Fibroblast of villous mesenchyme (primary cell): ENCODE data around the gene EPC2. TPM values are rescaled to one million over a fixed set of nuclear protein-coding genes. Genes with fewer than 3 reads are reported as not detected.
A peak's percentile ranks its signal among the peaks of the same experiment; 100 is the strongest.

Source experiments
- DNase-seq: peaks from one replicate; pipeline ENCODE4 v3.0.0-alpha.2; 2010; ENCODE audit warnings: low read depth
- H3K4me3 ChIP-seq: 2 replicates; pipeline ENCODE4 v1.5.1; 2011; ENCODE audit warnings: low read depth, mild to moderate bottlenecking, low read length
- CTCF ChIP-seq: IDR thresholded peaks from 2 replicates; pipeline ENCODE4 v1.5.1; 2012; ENCODE audit warnings: low read depth, mild to moderate bottlenecking, low read length; ENCODE audit not compliant: insufficient read depth
- total RNA-seq: library from RNA; depleted of rRNA; stranded (reverse); fragments of >200 nt; gene quantifications from 2 replicates; pipeline ENCODE4 v1.2.3, GENCODE V29; 2012

The EPC2 gene
- total RNA-seq, 1 donor = 23.3 TPM

- no peak overlapping the region for H3K4me3 ChIP-seq
- DNase-seq = no peak
- no peak for TF ChIP-seq CTCF
These were observed 108.4 kb downstream of the EPC2 start for GRCh38 chr2:148752977-148753376.

- H3K4me3 ChIP-seq = no peak overlapping the region
- no peak for DNase-seq
These were observed 110.3 kb downstream of the EPC2 start for GRCh38 chr2:148754864-148755263.

GRCh38 chr2:148756292-148756975 lies 111.9 kb downstream of the EPC2 start:
- no peak for TF ChIP-seq CTCF
- DNase-seq = peak; percentile 7
- no peak overlapping the region for H3K4me3 ChIP-seq

More at GRCh38 chr2:148754864-148755263, 110.3 kb downstream of the EPC2 start:
- TF ChIP-seq CTCF = no peak

- TF ChIP-seq CTCF = no peak
- no peak overlapping the region for H3K4me3 ChIP-seq
These were observed 120.3 kb downstream of the EPC2 start for GRCh38 chr2:148764815-148765214.

GRCh38 chr2:148770047-148770446 lies 125.5 kb downstream of the EPC2 start:
- no peak for TF ChIP-seq CTCF
- DNase-seq = no peak
- H3K4me3 ChIP-seq = no peak overlapping the region

More at GRCh38 chr2:148764815-148765214, 120.3 kb downstream of the EPC2 start:
- no peak for DNase-seq

- no peak overlapping the region for H3K4me3 ChIP-seq
These were observed 137.0 kb downstream of the EPC2 start for GRCh38 chr2:148781544-148781943.

More at GRCh38 chr2:148781544-148781943, 137.0 kb downstream of the EPC2 start:
- no peak for DNase-seq
- no peak for TF ChIP-seq CTCF
